HepG2 (cell line): ENCODE measurements around the gene ZNF384. TPM values are rescaled to one million over a fixed set of nuclear protein-coding genes. Genes with fewer than 3 reads are reported as not detected.
A peak's percentile ranks its signal among the peaks of the same experiment; 100 is the strongest.

Source experiments
- ESRRA ChIP-seq: sonication (generic); formaldehyde crosslinking; IDR thresholded peaks from 2 replicates; pipeline ENCODE4 v1.5.1; 2020; ENCODE audit warnings: mild to moderate bottlenecking, low read depth, missing genetic modification reagents
- GFI1 ChIP-seq: sonication (generic); formaldehyde crosslinking; IDR thresholded peaks from 2 replicates; pipeline ENCODE4 v1.5.0; 2020; ENCODE audit warnings: missing genetic modification reagents, mild to moderate bottlenecking, borderline replicate concordance
- GLI4 ChIP-seq: sonication (generic); formaldehyde crosslinking; IDR thresholded peaks from 2 replicates; pipeline ENCODE4 v1.5.1; 2020; ENCODE audit warnings: missing genetic modification reagents, mild to moderate bottlenecking, moderate library complexity, borderline replicate concordance
- SMAD3 ChIP-seq: sonication (generic); formaldehyde crosslinking; IDR thresholded peaks from 2 replicates; pipeline ENCODE4 v1.4.0; 2020; ENCODE audit warnings: missing genetic modification reagents
- ZIK1 ChIP-seq: sonication (generic); formaldehyde crosslinking; IDR thresholded peaks from 2 replicates; pipeline ENCODE4 v1.5.0; 2020; ENCODE audit warnings: mild to moderate bottlenecking, low read depth, missing genetic modification reagents, borderline replicate concordance
- ZNF3 ChIP-seq: IDR thresholded peaks from 2 replicates; pipeline ENCODE4 v1.7.0; 2017; ENCODE audit warnings: inconsistent platforms
- ZNF335 ChIP-seq: sonication (generic); formaldehyde crosslinking; IDR thresholded peaks from 2 replicates; pipeline ENCODE4 v1.4.0; 2020; ENCODE audit warnings: missing genetic modification reagents
- ZNF567 ChIP-seq: sonication (generic); formaldehyde crosslinking; IDR thresholded peaks from 2 replicates; pipeline ENCODE4 v1.8.1; 2023; ENCODE audit warnings: mild to moderate bottlenecking, missing genetic modification reagents, borderline replicate concordance
- ZNF616 ChIP-seq: sonication (generic); formaldehyde crosslinking; IDR thresholded peaks from 2 replicates; pipeline ENCODE4 v1.5.0; 2020; ENCODE audit warnings: low read depth, mild to moderate bottlenecking, missing genetic modification reagents
- polyA plus RNA-seq, 8 experiments: library from polyadenylated mRNA; depleted of rRNA in 3 of 8; stranded (reverse) in 7 of 8; unstranded in 1 of 8; fragments of >200 nt; fragmentation: Illumina TruSeq in 4 of 8; extraction: Trizol in 4 of 8; gene quantifications; 2 replicates each; pipeline versions ENCODE4 v1.2.1 to v1.2.3, GENCODE V29; 2011 to 2016; ENCODE audit warnings: low read depth in 4 of 8, missing spikeins in 1 of 8, mixed read lengths in 1 of 8; ENCODE audit not compliant: insufficient read depth in 1 of 8
- total RNA-seq, 5 experiments: library from RNA; depleted of rRNA; stranded (reverse); fragments of >200 nt; fragmentation: Illumina TruSeq; extraction: Trizol; gene quantifications; 2 replicates each; pipeline ENCODE4 v1.2.3, GENCODE V29; 2016; ENCODE audit warnings: low read depth in 1 of 5
- TF ChIP-seq, protein P1 (sequence below): sonication (generic); formaldehyde crosslinking; IDR thresholded peaks from 2 replicates; pipeline ENCODE4 v1.8.0; 2023; ENCODE audit warnings: mild to moderate bottlenecking, missing genetic modification reagents
- TF ChIP-seq, protein P2 (sequence below): sonication (generic); formaldehyde crosslinking; IDR thresholded peaks from 2 replicates; pipeline ENCODE4 v1.4.0; 2020; ENCODE audit warnings: missing genetic modification reagents
- TF ChIP-seq, protein P3 (sequence below): sonication (generic); formaldehyde crosslinking; IDR thresholded peaks from 2 replicates; pipeline ENCODE4 v1.8.1; 2023; ENCODE audit warnings: missing genetic modification reagents, mild to moderate bottlenecking, borderline replicate concordance
- TF ChIP-seq, protein P4 (sequence below): sonication (generic); formaldehyde crosslinking; IDR thresholded peaks from 2 replicates; pipeline ENCODE4 v1.4.0; 2020; ENCODE audit warnings: missing genetic modification reagents
- TF ChIP-seq, protein P5 (sequence below): sonication (generic); formaldehyde crosslinking; IDR thresholded peaks from 2 replicates; pipeline ENCODE4 v1.4.0; 2020; ENCODE audit warnings: missing genetic modification reagents, borderline replicate concordance
- TF ChIP-seq, protein P6 (sequence below): sonication (generic); formaldehyde crosslinking; IDR thresholded peaks from 2 replicates; pipeline ENCODE4 v1.5.0; 2020; ENCODE audit warnings: mild to moderate bottlenecking, missing genetic modification reagents, borderline replicate concordance

ZNF384 gene
- total and polyA plus RNA-seq, 2 of the 13 experiments (the other 11 are each of a cell fraction or from before 2014, with no cell fraction given), result 23.6 to 55.3 TPM

DNA sequence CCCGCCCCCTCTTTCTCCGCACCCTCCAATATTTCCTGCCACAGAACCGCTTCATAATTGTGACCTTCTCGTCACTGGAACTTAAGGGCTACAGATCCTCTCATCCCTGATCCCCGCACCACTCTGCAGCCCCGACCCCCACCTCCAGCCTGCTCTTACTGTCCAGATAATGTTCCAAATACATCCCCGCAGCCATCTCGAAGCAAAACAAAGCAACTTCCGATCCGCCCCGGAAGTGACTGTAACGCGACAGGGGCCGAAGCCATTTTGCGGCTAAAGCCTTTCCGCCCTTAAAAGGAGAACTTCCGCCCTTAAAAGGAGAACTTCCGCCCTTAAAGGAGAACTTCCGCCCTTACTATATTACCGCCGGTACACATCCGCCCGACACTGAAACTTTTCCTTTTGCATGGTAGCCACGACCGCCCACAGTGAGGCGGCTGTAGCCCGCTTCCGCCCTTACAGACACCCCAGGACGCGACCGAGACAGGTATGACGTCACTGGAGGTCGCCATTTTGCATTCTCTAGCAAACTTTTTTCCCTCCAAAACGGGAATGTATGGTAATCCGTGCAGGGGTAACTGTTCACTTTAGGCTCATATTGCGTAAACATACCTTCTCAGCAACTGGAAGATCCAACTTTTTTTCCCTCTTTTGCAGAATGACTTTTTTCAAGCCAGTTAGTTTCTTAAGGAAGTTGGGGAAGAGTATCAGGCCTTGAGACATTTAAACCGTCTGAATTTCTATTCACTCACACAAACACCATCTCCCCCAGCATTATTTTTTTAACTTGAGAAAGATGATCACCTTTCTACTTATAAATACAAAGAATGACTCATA is 26.1 kb downstream of the ZNF384 start, which contains the start of gene ING4 (continued):
- TF ChIP-seq, protein P1, sequence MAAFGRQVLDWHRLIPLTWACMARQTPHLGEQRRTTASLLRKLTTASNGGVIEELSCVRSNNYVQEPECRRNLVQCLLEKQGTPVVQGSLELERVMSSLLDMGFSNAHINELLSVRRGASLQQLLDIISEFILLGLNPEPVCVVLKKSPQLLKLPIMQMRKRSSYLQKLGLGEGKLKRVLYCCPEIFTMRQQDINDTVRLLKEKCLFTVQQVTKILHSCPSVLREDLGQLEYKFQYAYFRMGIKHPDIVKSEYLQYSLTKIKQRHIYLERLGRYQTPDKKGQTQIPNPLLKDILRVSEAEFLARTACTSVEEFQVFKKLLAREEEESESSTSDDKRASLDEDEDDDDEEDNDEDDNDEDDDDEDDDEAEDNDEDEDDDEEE (CRISPR knock-in tag), result no peak
- TF ChIP-seq, protein P2, sequence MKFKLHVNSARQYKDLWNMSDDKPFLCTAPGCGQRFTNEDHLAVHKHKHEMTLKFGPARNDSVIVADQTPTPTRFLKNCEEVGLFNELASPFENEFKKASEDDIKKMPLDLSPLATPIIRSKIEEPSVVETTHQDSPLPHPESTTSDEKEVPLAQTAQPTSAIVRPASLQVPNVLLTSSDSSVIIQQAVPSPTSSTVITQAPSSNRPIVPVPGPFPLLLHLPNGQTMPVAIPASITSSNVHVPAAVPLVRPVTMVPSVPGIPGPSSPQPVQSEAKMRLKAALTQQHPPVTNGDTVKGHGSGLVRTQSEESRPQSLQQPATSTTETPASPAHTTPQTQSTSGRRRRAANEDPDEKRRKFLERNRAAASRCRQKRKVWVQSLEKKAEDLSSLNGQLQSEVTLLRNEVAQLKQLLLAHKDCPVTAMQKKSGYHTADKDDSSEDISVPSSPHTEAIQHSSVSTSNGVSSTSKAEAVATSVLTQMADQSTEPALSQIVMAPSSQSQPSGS, result peak; percentile 99
- TF ChIP-seq ESRRA (CRISPR knock-in tag) (no peak), ZNF3 (CRISPR knock-in tag) (no peak), ZIK1 (CRISPR knock-in tag) (no peak; the same call in 1 of the 2 replicates), ZNF616 (CRISPR knock-in tag) (no peak), SMAD3 (0 out of 2 replicates have a peak, but pooled peaks have one; percentile 77), GLI4 (peak; percentile 47; the same call in 1 of the 2 replicates), GFI1 (CRISPR knock-in tag) (peak; percentile 72), ZNF567 (no peak), ZNF335 (peak; percentile 62; the same call in 1 of the 2 replicates)
- TF ChIP-seq, protein P3, sequence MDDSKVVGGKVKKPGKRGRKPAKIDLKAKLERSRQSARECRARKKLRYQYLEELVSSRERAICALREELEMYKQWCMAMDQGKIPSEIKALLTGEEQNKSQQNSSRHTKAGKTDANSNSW (CRISPR knock-in tag), result no peak
- TF ChIP-seq, protein P4, sequence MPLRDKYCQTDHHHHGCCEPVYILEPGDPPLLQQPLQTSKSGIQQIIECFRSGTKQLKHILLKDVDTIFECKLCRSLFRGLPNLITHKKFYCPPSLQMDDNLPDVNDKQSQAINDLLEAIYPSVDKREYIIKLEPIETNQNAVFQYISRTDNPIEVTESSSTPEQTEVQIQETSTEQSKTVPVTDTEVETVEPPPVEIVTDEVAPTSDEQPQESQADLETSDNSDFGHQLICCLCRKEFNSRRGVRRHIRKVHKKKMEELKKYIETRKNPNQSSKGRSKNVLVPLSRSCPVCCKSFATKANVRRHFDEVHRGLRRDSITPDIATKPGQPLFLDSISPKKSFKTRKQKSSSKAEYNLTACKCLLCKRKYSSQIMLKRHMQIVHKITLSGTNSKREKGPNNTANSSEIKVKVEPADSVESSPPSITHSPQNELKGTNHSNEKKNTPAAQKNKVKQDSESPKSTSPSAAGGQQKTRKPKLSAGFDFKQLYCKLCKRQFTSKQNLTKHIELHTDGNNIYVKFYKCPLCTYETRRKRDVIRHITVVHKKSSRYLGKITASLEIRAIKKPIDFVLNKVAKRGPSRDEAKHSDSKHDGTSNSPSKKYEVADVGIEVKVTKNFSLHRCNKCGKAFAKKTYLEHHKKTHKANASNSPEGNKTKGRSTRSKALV (CRISPR knock-in tag), result no peak
- TF ChIP-seq, protein P5, sequence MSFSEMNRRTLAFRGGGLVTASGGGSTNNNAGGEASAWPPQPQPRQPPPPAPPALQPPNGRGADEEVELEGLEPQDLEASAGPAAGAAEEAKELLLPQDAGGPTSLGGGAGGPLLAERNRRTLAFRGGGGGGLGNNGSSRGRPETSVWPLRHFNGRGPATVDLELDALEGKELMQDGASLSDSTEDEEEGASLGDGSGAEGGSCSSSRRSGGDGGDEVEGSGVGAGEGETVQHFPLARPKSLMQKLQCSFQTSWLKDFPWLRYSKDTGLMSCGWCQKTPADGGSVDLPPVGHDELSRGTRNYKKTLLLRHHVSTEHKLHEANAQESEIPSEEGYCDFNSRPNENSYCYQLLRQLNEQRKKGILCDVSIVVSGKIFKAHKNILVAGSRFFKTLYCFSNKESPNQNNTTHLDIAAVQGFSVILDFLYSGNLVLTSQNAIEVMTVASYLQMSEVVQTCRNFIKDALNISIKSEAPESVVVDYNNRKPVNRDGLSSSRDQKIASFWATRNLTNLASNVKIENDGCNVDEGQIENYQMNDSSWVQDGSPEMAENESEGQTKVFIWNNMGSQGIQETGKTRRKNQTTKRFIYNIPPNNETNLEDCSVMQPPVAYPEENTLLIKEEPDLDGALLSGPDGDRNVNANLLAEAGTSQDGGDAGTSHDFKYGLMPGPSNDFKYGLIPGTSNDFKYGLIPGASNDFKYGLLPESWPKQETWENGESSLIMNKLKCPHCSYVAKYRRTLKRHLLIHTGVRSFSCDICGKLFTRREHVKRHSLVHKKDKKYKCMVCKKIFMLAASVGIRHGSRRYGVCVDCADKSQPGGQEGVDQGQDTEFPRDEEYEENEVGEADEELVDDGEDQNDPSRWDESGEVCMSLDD (CRISPR knock-in tag), result peak; percentile 90; the same call in 1 of the 2 replicates
- TF ChIP-seq, protein P6, sequence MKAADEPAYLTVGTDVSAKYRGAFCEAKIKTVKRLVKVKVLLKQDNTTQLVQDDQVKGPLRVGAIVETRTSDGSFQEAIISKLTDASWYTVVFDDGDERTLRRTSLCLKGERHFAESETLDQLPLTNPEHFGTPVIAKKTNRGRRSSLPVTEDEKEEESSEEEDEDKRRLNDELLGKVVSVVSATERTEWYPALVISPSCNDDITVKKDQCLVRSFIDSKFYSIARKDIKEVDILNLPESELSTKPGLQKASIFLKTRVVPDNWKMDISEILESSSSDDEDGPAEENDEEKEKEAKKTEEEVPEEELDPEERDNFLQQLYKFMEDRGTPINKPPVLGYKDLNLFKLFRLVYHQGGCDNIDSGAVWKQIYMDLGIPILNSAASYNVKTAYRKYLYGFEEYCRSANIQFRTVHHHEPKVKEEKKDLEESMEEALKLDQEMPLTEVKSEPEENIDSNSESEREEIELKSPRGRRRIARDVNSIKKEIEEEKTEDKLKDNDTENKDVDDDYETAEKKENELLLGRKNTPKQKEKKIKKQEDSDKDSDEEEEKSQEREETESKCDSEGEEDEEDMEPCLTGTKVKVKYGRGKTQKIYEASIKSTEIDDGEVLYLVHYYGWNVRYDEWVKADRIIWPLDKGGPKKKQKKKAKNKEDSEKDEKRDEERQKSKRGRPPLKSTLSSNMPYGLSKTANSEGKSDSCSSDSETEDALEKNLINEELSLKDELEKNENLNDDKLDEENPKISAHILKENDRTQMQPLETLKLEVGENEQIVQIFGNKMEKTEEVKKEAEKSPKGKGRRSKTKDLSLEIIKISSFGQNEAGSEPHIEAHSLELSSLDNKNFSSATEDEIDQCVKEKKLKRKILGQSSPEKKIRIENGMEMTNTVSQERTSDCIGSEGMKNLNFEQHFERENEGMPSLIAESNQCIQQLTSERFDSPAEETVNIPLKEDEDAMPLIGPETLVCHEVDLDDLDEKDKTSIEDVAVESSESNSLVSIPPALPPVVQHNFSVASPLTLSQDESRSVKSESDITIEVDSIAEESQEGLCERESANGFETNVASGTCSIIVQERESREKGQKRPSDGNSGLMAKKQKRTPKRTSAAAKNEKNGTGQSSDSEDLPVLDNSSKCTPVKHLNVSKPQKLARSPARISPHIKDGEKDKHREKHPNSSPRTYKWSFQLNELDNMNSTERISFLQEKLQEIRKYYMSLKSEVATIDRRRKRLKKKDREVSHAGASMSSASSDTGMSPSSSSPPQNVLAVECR (CRISPR knock-in tag), result peak; percentile 96
